Peyer's patch (tissue), 4 donors: ENCODE measurements around the gene PARP15.

Experiments
- CTCF ChIP-seq, 6 experiments: fragments of 450-650 bp in 4 of 6; fragments of 200-600 bp in 2 of 6; sonication (generic) in 1 of 6; IDR thresholded peaks; one replicate each; pipeline ENCODE4 v1.5.1; 2017 to 2019; ENCODE audit warnings: antibody characterized with exemption in 6 of 6, mild to moderate bottlenecking in 3 of 6, moderate library complexity in 1 of 6
- POLR2A ChIP-seq, 2 donors: fragments of 450-650 bp; IDR thresholded peaks; one replicate each; pipeline ENCODE4 v1.5.1; 2017; ENCODE audit warnings: antibody characterized with exemption in 2 of 2, mild to moderate bottlenecking in 2 of 2, moderate library complexity in 2 of 2

DNA sequence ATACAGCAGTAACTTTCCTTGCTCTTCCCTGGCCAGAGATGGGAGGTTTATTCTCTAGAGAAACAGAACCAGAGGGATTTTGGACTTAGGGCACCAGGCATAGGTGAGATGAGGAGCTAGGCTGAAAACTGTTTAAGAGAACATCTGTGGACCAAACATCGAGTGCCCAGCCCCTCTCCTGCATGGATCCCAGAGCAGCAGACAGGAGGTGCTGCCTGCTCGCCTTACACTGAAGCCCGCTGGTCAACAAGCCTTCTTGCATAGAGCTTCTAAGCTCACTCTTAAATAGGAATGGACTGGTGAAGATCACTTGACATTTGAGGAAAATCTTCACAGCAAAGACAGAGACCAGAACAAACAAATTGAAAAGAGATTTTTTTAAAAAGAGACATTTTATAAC lies 41.2 kb downstream of the PARP15 start:
- no peak for TF ChIP-seq POLR2A (IDR thresholded peaks at IDR 0.05)
- TF ChIP-seq CTCF (IDR thresholded peaks at IDR 0.05), result no peak
